OCI-LY1 (cell line): ENCODE measurements around the gene PRADC1.

Source experiments
- EZH2 ChIP-seq: fragments of 200-600 bp; sonication (generic), shearing (Covaris generic); IDR thresholded peaks from 2 replicates; pipeline ENCODE4 v1.8.0; 2017; ENCODE audit warnings: borderline replicate concordance, mixed run types, mild to moderate bottlenecking, antibody characterized with exemption, low read length, moderate library complexity, mixed read lengths
- TF ChIP-seq, protein P1 (sequence below): fragments of 200-600 bp; sonication (generic), shearing (Covaris generic); IDR thresholded peaks from 2 replicates; pipeline ENCODE4 v1.5.1; 2017; ENCODE audit warnings: mild to moderate bottlenecking, antibody characterized with exemption, low read length, moderate library complexity, mixed read lengths

DNA sequence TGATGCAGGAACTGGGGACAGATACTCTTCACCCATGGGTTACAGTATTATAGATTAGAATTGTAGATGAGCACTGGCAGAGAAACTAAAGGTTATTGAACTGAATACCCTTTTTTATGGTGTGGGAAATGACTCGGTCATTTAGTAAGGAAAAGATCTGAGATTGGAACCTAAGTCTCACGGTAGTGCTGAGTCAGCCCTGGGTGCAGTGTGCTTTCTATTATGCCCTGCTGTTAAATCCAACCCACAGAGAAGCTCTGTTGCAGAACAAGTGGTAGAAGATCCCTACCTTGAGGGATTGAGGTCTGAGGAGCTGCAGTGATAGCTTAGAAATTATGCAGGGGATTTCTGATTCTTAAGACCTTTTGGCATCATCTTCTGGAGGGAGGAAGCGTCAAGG lies 13.8 kb upstream of the PRADC1 start:
- TF ChIP-seq, protein P1, sequence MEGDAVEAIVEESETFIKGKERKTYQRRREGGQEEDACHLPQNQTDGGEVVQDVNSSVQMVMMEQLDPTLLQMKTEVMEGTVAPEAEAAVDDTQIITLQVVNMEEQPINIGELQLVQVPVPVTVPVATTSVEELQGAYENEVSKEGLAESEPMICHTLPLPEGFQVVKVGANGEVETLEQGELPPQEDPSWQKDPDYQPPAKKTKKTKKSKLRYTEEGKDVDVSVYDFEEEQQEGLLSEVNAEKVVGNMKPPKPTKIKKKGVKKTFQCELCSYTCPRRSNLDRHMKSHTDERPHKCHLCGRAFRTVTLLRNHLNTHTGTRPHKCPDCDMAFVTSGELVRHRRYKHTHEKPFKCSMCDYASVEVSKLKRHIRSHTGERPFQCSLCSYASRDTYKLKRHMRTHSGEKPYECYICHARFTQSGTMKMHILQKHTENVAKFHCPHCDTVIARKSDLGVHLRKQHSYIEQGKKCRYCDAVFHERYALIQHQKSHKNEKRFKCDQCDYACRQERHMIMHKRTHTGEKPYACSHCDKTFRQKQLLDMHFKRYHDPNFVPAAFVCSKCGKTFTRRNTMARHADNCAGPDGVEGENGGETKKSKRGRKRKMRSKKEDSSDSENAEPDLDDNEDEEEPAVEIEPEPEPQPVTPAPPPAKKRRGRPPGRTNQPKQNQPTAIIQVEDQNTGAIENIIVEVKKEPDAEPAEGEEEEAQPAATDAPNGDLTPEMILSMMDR, result no peak
- TF ChIP-seq EZH2, result no peak
